Endothelial cell of umbilical vein (primary cell): ENCODE results near the gene HCFC1R1. TPM values are rescaled to one million over a fixed set of nuclear protein-coding genes. Genes with fewer than 3 reads are reported as not detected.

Experiments used
- BruUV-seq: library from RNA; stranded (reverse); fragments of 400-500 nt; replicated peaks from 2 replicates; lab custom pipeline; 2021; lab: Mats Ljungman, UMichigan
- CTCF ChIA-PET: fragments of 300-600, 350-600 bp; sonication (Branson Sonifier 250); formaldehyde crosslinking; loops from one replicate; lab custom pipeline; 2021; ENCODE audit warnings: antibody characterized with exemption, inconsistent platforms; lab: Charles Lee
- POLR2A ChIA-PET: fragments of 300-600, 350-600 bp; sonication (Branson Sonifier 250); formaldehyde crosslinking; loops from one replicate; lab custom pipeline; 2021; ENCODE audit warnings: antibody characterized with exemption, inconsistent platforms; lab: Charles Lee
- DNase-seq: peaks from one replicate; pipeline ENCODE4 v3.0.0-alpha.2; 2011; ENCODE audit warnings: low read depth, low spot score
- FAIRE-seq: peaks from 2 replicates; lab custom pipeline; 2011; peaks lifted over from hg19 to GRCh38; lab: Jason Lieb, UNC
- H2AFZ ChIP-seq: 2 replicates; pipeline ENCODE4 v1.6.0; 2012; ENCODE audit warnings: low read depth, low read length, control low read depth, inconsistent platforms
- H3K27ac ChIP-seq: 2 replicates; pipeline ENCODE4 v1.5.1; 2011; ENCODE audit warnings: low read depth, mild to moderate bottlenecking, control low read depth, low read length, moderate library complexity; ENCODE audit not compliant: insufficient read depth
- H3K27me3 ChIP-seq, 2 experiments: 2 replicates each; pipeline versions ENCODE4 v1.6.0 to v1.6.1; 2011; ENCODE audit warnings: low read length in 2 of 2, mixed read lengths in 1 of 2; ENCODE audit not compliant: control insufficient read depth in 2 of 2, insufficient read depth in 2 of 2
- H3K36me3 ChIP-seq, 2 experiments: 2 replicates in 1 of 2; 3 replicates in 1 of 2; pipeline ENCODE4 v1.5.1; 2011; ENCODE audit warnings: low read length in 2 of 2, mild to moderate bottlenecking in 1 of 2, moderate library complexity in 1 of 2; ENCODE audit not compliant: control insufficient read depth in 2 of 2, insufficient read depth in 2 of 2; ENCODE audit errors: extremely low read depth in 1 of 2
- H3K4me1 ChIP-seq: 3 replicates; pipeline ENCODE4 v1.5.1; 2011; ENCODE audit warnings: mild to moderate bottlenecking, low read length; ENCODE audit not compliant: control insufficient read depth, insufficient read depth; ENCODE audit errors: extremely low read depth
- H3K4me2 ChIP-seq: 2 replicates; pipeline ENCODE4 v1.6.1; 2011; ENCODE audit warnings: low read length, control low read depth, mixed read lengths; ENCODE audit not compliant: insufficient read depth
- H3K4me3 ChIP-seq, 3 experiments: fragments of 200-600 bp in 1 of 3; sonication (generic), shearing (Covaris generic) in 1 of 3; replicated peaks in 1 of 3; 2 replicates each; pipeline ENCODE4 v1.5.1; 2011 to 2016; ENCODE audit warnings: control low read depth in 3 of 3, low read length in 3 of 3, mild to moderate bottlenecking in 2 of 3, inconsistent platforms in 1 of 3, low read depth in 1 of 3, moderate library complexity in 1 of 3; ENCODE audit not compliant: insufficient read depth in 1 of 3
- H3K79me2 ChIP-seq: 2 replicates; pipeline ENCODE4 v1.6.0; 2012; ENCODE audit warnings: low read length, inconsistent platforms; ENCODE audit not compliant: control insufficient read depth, insufficient read depth
- H3K9ac ChIP-seq: replicated peaks from 2 replicates; pipeline ENCODE3; 2011; ENCODE audit warnings: low read length, control low read depth; ENCODE audit not compliant: insufficient read depth; ENCODE audit errors: extremely low read depth
- H3K9me1 ChIP-seq: replicated peaks from 3 replicates; pipeline ENCODE4 v1.6.0; 2011; ENCODE audit warnings: mild to moderate bottlenecking, low read length; ENCODE audit not compliant: control insufficient read depth, insufficient read depth; ENCODE audit errors: extremely low read depth
- H3K9me3 ChIP-seq: replicated peaks from 2 replicates; pipeline ENCODE4 v1.5.1; 2012; ENCODE audit warnings: low read length, inconsistent platforms; ENCODE audit not compliant: control insufficient read depth, insufficient read depth
- H4K20me1 ChIP-seq: replicated peaks from 2 replicates; pipeline ENCODE3; 2011; ENCODE audit warnings: mild to moderate bottlenecking, low read length; ENCODE audit not compliant: control insufficient read depth, insufficient read depth; ENCODE audit errors: extremely low read depth
- EZH2 ChIP-seq: IDR thresholded peaks from 2 replicates; pipeline ENCODE4 v1.6.1; 2012; ENCODE audit warnings: borderline replicate concordance, low read depth, mild to moderate bottlenecking, moderate library complexity, low read length, inconsistent platforms; ENCODE audit not compliant: severe bottlenecking
- FOS ChIP-seq: IDR thresholded peaks from 2 replicates; pipeline ENCODE4 v1.6.1; 2011; ENCODE audit warnings: mild to moderate bottlenecking, low read length, moderate library complexity, borderline replicate concordance; ENCODE audit not compliant: insufficient read depth
- GATA2 ChIP-seq: IDR thresholded peaks from 2 replicates; pipeline ENCODE4 v1.7.0; 2011; ENCODE audit warnings: low read depth, mild to moderate bottlenecking, moderate library complexity, mixed read lengths, low read length; ENCODE audit not compliant: insufficient read length, insufficient read depth
- JUN ChIP-seq: IDR thresholded peaks from 2 replicates; pipeline ENCODE4 v1.6.1; 2011; ENCODE audit warnings: borderline replicate concordance, low read depth; ENCODE audit not compliant: insufficient read length, insufficient read depth
- MYC ChIP-seq: IDR thresholded peaks from one replicate; pipeline ENCODE4 v1.6.1; 2011; ENCODE audit warnings: mild to moderate bottlenecking, low read depth, low read length
- POLR2A ChIP-seq: IDR thresholded peaks from 2 replicates; pipeline ENCODE4 v1.6.1; 2012; ENCODE audit warnings: low read depth, mild to moderate bottlenecking, control low read depth, low read length
- POLR2AphosphoS5 ChIP-seq: IDR thresholded peaks from 2 replicates; pipeline ENCODE4 v1.6.1; 2012; ENCODE audit warnings: low read depth, mild to moderate bottlenecking, control low read depth, low read length, moderate library complexity; ENCODE audit not compliant: insufficient read depth
- dilution Hi-C: fragments of 300-500 bp; cut with MboI; formaldehyde crosslinking; loops from one replicate; pipeline ENCODE4 v1.15.0; 2019; ENCODE audit warnings: low sequenced_read_pairs; ENCODE audit not compliant: extremely low pct_ligation_motif_present
- intact Hi-C: fragments of 100-400 bp; cut with micrococcal nuclease; formaldehyde crosslinking; loops from one replicate; pipeline ENCODE4 v1.10.0; 2022
- polyA plus RNA-seq, 4 experiments: library from polyadenylated mRNA; depleted of rRNA in 3 of 4; stranded (reverse) in 3 of 4; unstranded in 1 of 4; fragments of >200 nt; gene quantifications; 2 replicates each; pipeline versions ENCODE4 v1.2.1 to v1.2.3, GENCODE V29; 2011 to 2012; ENCODE audit warnings: missing spikeins in 1 of 4
- total RNA-seq: library from RNA; stranded (reverse); gene quantifications from 2 replicates; pipeline ENCODE4 v1.2.3, GENCODE V29; 2021
- TF ChIP-seq, protein P1 (sequence below), 2 donors: IDR thresholded peaks; 1 replicate in 1 of 2; 2 replicates in 1 of 2; pipeline ENCODE4 v1.5.1; 2011; ENCODE audit warnings: low read length in 2 of 2, mild to moderate bottlenecking in 2 of 2, moderate library complexity in 2 of 2, control low read depth in 1 of 2, inconsistent platforms in 1 of 2, low read depth in 1 of 2; ENCODE audit not compliant: insufficient read depth in 1 of 2; ENCODE audit errors: extremely low read depth in 1 of 2
- TF ChIP-seq, protein P2 (sequence below): IDR thresholded peaks from 2 replicates; pipeline ENCODE4 v1.6.1; 2011; ENCODE audit not compliant: insufficient read depth, insufficient read length

The HCFC1R1 gene
- total and polyA plus RNA-seq, 2 donors (not counting 3 experiments of a cell fraction or from before 2014, with no cell fraction given), result 28.7 to 49.3 TPM

DNA sequence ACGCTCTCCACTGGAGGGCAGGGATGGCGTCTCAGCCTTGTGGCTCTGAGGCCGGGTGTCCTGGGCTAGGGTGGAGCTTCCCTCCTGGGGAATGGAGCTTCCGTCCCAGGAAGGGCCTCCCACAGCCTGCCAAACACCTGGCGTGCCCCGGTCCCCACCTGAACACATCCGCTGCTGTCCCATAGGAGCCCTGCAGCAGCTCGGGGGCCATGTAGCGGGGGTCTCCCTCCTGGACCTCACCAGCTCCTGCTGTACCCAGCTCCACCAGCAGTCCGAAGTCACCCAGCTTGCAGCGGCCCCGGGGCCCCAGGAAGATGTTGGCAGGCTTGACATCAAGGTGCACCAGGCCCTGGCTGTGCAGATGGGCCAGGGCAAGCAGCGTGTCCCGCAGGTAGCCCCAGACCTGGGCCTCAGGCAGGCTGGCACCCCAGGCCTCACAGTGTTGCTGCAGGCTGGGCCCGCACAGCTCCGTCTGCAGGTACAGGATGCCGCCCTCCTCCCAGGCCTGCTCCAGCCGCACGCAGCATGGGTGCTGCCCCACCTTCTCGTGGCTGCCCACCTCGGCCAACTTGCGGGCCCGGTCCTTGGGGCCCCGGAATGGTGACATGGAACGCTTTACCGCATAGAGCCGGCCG, 48.5 kb downstream of the HCFC1R1 start:
- H3K9me1 ChIP-seq, result no peaks in the 10 kb centered on the region
- ChIA-PET POLR2A (no interaction called here), CTCF (no interaction called here)
- H3K27ac ChIP-seq, result no peak overlapping the region
- H3K4me1 ChIP-seq, result peaks cover 9% of the 10 kb centered on the region
- dilution Hi-C loops, result no loop called here
- TF ChIP-seq JUN (no peak), FOS (no peak), POLR2AphosphoS5 (no peak), MYC (no peak), POLR2A (no peak), GATA2 (no peak), EZH2 (no peak)
- TF ChIP-seq, protein P1, sequence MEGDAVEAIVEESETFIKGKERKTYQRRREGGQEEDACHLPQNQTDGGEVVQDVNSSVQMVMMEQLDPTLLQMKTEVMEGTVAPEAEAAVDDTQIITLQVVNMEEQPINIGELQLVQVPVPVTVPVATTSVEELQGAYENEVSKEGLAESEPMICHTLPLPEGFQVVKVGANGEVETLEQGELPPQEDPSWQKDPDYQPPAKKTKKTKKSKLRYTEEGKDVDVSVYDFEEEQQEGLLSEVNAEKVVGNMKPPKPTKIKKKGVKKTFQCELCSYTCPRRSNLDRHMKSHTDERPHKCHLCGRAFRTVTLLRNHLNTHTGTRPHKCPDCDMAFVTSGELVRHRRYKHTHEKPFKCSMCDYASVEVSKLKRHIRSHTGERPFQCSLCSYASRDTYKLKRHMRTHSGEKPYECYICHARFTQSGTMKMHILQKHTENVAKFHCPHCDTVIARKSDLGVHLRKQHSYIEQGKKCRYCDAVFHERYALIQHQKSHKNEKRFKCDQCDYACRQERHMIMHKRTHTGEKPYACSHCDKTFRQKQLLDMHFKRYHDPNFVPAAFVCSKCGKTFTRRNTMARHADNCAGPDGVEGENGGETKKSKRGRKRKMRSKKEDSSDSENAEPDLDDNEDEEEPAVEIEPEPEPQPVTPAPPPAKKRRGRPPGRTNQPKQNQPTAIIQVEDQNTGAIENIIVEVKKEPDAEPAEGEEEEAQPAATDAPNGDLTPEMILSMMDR (IDR thresholded peaks at IDR 0.05; ENCODE audit: extremely low read depth in 1 of 2, insufficient read depth in 1 of 2, low read depth in 1 of 2, low read length in 2 of 2), result no peak
- TF ChIP-seq, protein P2, sequence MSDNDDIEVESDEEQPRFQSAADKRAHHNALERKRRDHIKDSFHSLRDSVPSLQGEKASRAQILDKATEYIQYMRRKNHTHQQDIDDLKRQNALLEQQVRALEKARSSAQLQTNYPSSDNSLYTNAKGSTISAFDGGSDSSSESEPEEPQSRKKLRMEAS, result no peak
- H4K20me1 ChIP-seq, result no peaks in the 10 kb centered on the region
- H3K9me3 ChIP-seq, result no peaks in the 10 kb centered on the region
- DNase-seq (no peak), FAIRE-seq (no peak)
- H3K79me2 ChIP-seq, result peaks cover 14% of the 10 kb centered on the region
- no peak overlapping the region for H2AFZ ChIP-seq
- no peak overlapping the region for H3K4me2 ChIP-seq
- intact Hi-C loops, result no loop called here
- no TSS peak for BruUV-seq
- H3K9ac ChIP-seq, result no peak overlapping the region
- no peaks in the 10 kb centered on the region for H3K27me3 ChIP-seq
- peaks cover 0 to 2% of the 10 kb centered on the region in 2 experiments for H3K36me3 ChIP-seq
- H3K4me3 ChIP-seq, result no peak overlapping the region
